DMS53 treated with DMSO at 0.1 percent for 48 hours (cell line): ENCODE data around the gene LBX2.
A peak's percentile ranks its signal among the peaks of the same experiment; 100 is the strongest.

ENCODE experiments used
- DNase-seq: peaks from one replicate; lab custom pipeline; 2025; ENCODE audit not compliant: unreplicated experiment; lab: John Stamatoyannopoulos, UW

Gene LBX2

GRCh38 chr2:74458132-74458937 lies 41.1 kb downstream of the LBX2 start, which contains the start of gene WBP1:
TSS of gene WBP1 (plus strand) at chr2:74458438. CDS start at chr2:74458603, 165 bp downstream.
- DNase-seq = peak; percentile 99

GRCh38 chr2:74457549-74458131 lies 41.8 kb downstream of the LBX2 start:
- DNase-seq = no peak

GRCh38 chr2:74457129-74457548 lies 42.3 kb downstream of the LBX2 start:
- peak; percentile 55 for DNase-seq

- DNase-seq = peak; percentile 92
These were observed 44.5 kb downstream of the LBX2 start, which contains the start of gene INO80B for GRCh38 chr2:74454654-74455511. TSS of gene INO80B (plus strand) at chr2:74455087. CDS start at chr2:74455117, 30 bp downstream.

- DNase-seq = no peak
These were observed 48.7 kb downstream of the LBX2 start for GRCh38 chr2:74450570-74451190.

- no peak for DNase-seq
These were observed 50.6 kb downstream of the LBX2 start for GRCh38 chr2:74448771-74449170.
